GM12878 (cell line): ENCODE data around the gene TBC1D23. TPM values are rescaled to one million over a fixed set of nuclear protein-coding genes. Genes with fewer than 3 reads are reported as not detected.

Experiments
- BRCA1 ChIP-seq: IDR thresholded peaks from 2 replicates; pipeline ENCODE4 v1.6.1; 2011; ENCODE audit warnings: low read depth, low read length, improper control_type of control experiment
- E2F4 ChIP-seq: IDR thresholded peaks from 2 replicates; pipeline ENCODE4 v1.6.1; 2012; ENCODE audit warnings: low read depth, low read length, improper control_type of control experiment
- GABPA ChIP-seq: IDR thresholded peaks from 2 replicates; pipeline ENCODE4 v1.6.1; 2014; ENCODE audit warnings: antibody characterized with exemption, low read depth, mild to moderate bottlenecking, inconsistent platforms
- GATAD2B ChIP-seq: fragments of 450-650 bp; conservative IDR thresholded peaks from 2 replicates; pipeline ENCODE4 v1.6.1; 2017; ENCODE audit warnings: low read depth, mild to moderate bottlenecking, moderate library complexity
- IKZF1 ChIP-seq: fragments of 450-650 bp; conservative IDR thresholded peaks from 2 replicates; pipeline ENCODE4 v1.6.1; 2017; ENCODE audit warnings: antibody characterized with exemption, mild to moderate bottlenecking
- IRF3 ChIP-seq: fragments of 450-650 bp; IDR thresholded peaks from 2 replicates; pipeline ENCODE4 v1.6.1; 2014; ENCODE audit warnings: mild to moderate bottlenecking
- LARP7 ChIP-seq: fragments of 450-650 bp; IDR thresholded peaks from 2 replicates; pipeline ENCODE4 v1.6.1; 2017; ENCODE audit warnings: mild to moderate bottlenecking
- NR2C1 ChIP-seq: fragments of 450-650 bp; IDR thresholded peaks from 2 replicates; pipeline ENCODE4 v1.6.1; 2017; ENCODE audit warnings: antibody characterized with exemption, mild to moderate bottlenecking, moderate library complexity
- ZBTB40 ChIP-seq: fragments of 450-650 bp; IDR thresholded peaks from 2 replicates; pipeline ENCODE4 v1.6.1; 2016; ENCODE audit warnings: mild to moderate bottlenecking, moderate library complexity, borderline replicate concordance
- polyA plus RNA-seq, 11 experiments: library from polyadenylated mRNA; depleted of rRNA in 4 of 11; unstranded in 6 of 11; stranded (reverse) in 5 of 11; fragments of >200 nt; fragmentation: Nextera tagmentation in 4 of 11; fragmentation: Illumina TruSeq in 1 of 11; extraction: Ambion mirVana in 4 of 11; extraction: Trizol in 1 of 11; gene quantifications; 1 replicate in 1 of 11; 2 replicates in 10 of 11; pipeline versions ENCODE4 v1.2.1 to v1.2.3, GENCODE V29; 2011 to 2016; ENCODE audit warnings: inconsistent platforms in 2 of 11, missing spikeins in 2 of 11, low read depth in 1 of 11
- total RNA-seq, 4 experiments: library from RNA; depleted of rRNA in 3 of 4; stranded (reverse); fragments of >200 nt in 3 of 4; fragmentation: Illumina TruSeq in 1 of 4; extraction: Trizol in 1 of 4; gene quantifications; 2 replicates each; pipeline versions ENCODE4 v1.2.1 to v1.2.3, GENCODE V29; 2013 to 2021

Gene TBC1D23
- total and polyA plus RNA-seq, 10 of the 15 experiments (the other 5 are each of a cell fraction or from before 2014, with no cell fraction given), result 8.2 to 23.2 (median 16.6) TPM

GRCh38 chr3:100358413-100358812 lies 97.6 kb downstream of the TBC1D23 start (continued):
- TF ChIP-seq E2F4 (no peak), IRF3 (no peak), IKZF1 (no peak), GABPA (no peak), ZBTB40 (no peak), BRCA1 (no peak), LARP7 (no peak), NR2C1 (no peak), GATAD2B (no peak)
